Kidney (tissue), 14 donors: ENCODE measurements around the gene PLB1. TPM values are rescaled to one million over a fixed set of nuclear protein-coding genes. Genes with fewer than 3 reads are reported as not detected.
A peak's percentile ranks its signal among the peaks of the same experiment; 100 is the strongest.

Experiments
- DNase-seq, 5 donors: peaks; one replicate each; pipeline ENCODE4 v3.0.0-alpha.2; 2013 to 2020
- FAIRE-seq: peaks from 2 replicates; lab custom pipeline; 2012; peaks lifted over from hg19 to GRCh38; lab: Jason Lieb, UNC
- H3K27ac ChIP-seq, 2 donors: one replicate each; pipeline ENCODE4 v1.7.0; 2013; ENCODE audit warnings: low read depth in 2 of 2, low read length in 2 of 2, inconsistent platforms in 1 of 2
- H3K27me3 ChIP-seq: one replicate; pipeline ENCODE4 v1.7.1; 2013; ENCODE audit warnings: low read length, inconsistent platforms; ENCODE audit not compliant: control insufficient read depth, insufficient read depth
- H3K36me3 ChIP-seq, 3 donors: one replicate each; pipeline versions ENCODE4 v1.7.0 to v1.7.1; 2013; ENCODE audit warnings: low read length in 3 of 3, control low read depth in 1 of 3, inconsistent platforms in 1 of 3; ENCODE audit not compliant: insufficient read depth in 3 of 3, control insufficient read depth in 2 of 3
- H3K4me1 ChIP-seq, 3 donors: one replicate each; pipeline versions ENCODE4 v1.7.0 to v1.7.1; 2013; ENCODE audit warnings: low read length in 3 of 3, inconsistent platforms in 1 of 3, low read depth in 1 of 3; ENCODE audit not compliant: control insufficient read depth in 2 of 3, insufficient read depth in 2 of 3
- H3K4me3 ChIP-seq, 3 donors: one replicate each; pipeline versions ENCODE4 v1.7.0 to v1.8.1; 2013; ENCODE audit warnings: low read length in 3 of 3, control low read depth in 1 of 3, inconsistent platforms in 1 of 3
- H3K9ac ChIP-seq, 3 donors: one replicate each; pipeline versions ENCODE4 v1.7.0 to v1.7.1; 2013; ENCODE audit warnings: low read length in 3 of 3, control low read depth in 1 of 3, inconsistent platforms in 1 of 3
- H3K9me3 ChIP-seq, 3 donors: one replicate each; pipeline versions ENCODE4 v1.7.0 to v1.7.1; 2013; ENCODE audit warnings: low read length in 3 of 3, control low read depth in 1 of 3, inconsistent platforms in 1 of 3; ENCODE audit not compliant: control insufficient read depth in 2 of 3, insufficient read depth in 1 of 3
- intact Hi-C: fragments of 100-400 bp; cut with DNase I; formaldehyde crosslinking; loops from one replicate; pipeline ENCODE4 v1.11.1; 2022
- polyA plus RNA-seq: library from polyadenylated mRNA; stranded (reverse); fragments of 350-450 nt; fragmentation: Illumina TruSeq; extraction: RNeasy Lipid Tissue Mini Kit (QIAGEN cat#74804); gene quantifications from one replicate; pipeline ENCODE4 v1.2.3, GENCODE V29; 2014; ENCODE audit warnings: low read depth, low replicate concordance; ENCODE audit not compliant: insufficient read depth
- total RNA-seq: library from RNA; stranded (reverse); fragmentation: NEBNext Ultra II Directional; extraction: Animal tissue kit (Norgen Biotek cat#: 25700); gene quantifications from one replicate; pipeline ENCODE4 v1.2.1, GENCODE V29; 2021
- TF ChIP-seq, protein P1 (sequence below): IDR thresholded peaks from 3 replicates; pipeline ENCODE4 v1.5.1; 2012; ENCODE audit warnings: mild to moderate bottlenecking, moderate library complexity, borderline replicate concordance; ENCODE audit not compliant: insufficient read depth; ENCODE audit errors: extremely low read depth
- donor health status: control.
- donor health status: control.
- donor health status: control.
- donor health status: control.
- donor health status: control.
- donor health status: DM: yes; HTN: yes; CAD: no.
- donor health status: Normal renal cell carcinoma (clear cell type).

The PLB1 gene
- total and polyA plus RNA-seq, 2 donors from 2014 or later: 0.95 to 6.8 TPM

GRCh38 chr2:28684142-28684858 is 188.4 kb downstream of the PLB1 start:
- TF ChIP-seq, protein P1, sequence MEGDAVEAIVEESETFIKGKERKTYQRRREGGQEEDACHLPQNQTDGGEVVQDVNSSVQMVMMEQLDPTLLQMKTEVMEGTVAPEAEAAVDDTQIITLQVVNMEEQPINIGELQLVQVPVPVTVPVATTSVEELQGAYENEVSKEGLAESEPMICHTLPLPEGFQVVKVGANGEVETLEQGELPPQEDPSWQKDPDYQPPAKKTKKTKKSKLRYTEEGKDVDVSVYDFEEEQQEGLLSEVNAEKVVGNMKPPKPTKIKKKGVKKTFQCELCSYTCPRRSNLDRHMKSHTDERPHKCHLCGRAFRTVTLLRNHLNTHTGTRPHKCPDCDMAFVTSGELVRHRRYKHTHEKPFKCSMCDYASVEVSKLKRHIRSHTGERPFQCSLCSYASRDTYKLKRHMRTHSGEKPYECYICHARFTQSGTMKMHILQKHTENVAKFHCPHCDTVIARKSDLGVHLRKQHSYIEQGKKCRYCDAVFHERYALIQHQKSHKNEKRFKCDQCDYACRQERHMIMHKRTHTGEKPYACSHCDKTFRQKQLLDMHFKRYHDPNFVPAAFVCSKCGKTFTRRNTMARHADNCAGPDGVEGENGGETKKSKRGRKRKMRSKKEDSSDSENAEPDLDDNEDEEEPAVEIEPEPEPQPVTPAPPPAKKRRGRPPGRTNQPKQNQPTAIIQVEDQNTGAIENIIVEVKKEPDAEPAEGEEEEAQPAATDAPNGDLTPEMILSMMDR: no peak
- DNase-seq (peak in 3 of 5 donors; percentile 24 to 54 (median 38)), FAIRE-seq (no peak)
- intact Hi-C loops: no loop called here
- H3K9ac ChIP-seq: no peak overlapping the region
- no peaks in the 10 kb centered on the region for H3K27me3 ChIP-seq
- no peaks in the 10 kb centered on the region for H3K36me3 ChIP-seq
- no peak overlapping the region for H3K27ac ChIP-seq
- H3K9me3 ChIP-seq: no peaks in the 10 kb centered on the region
- no peak overlapping the region for H3K4me3 ChIP-seq
- peaks cover 0 to 24% (median 23%) of the 10 kb centered on the region in 3 donors for H3K4me1 ChIP-seq

- Histone ChIP-seq H3K9ac (no peak overlapping the region), H3K4me3 (no peak overlapping the region), H3K27me3 (no peaks in the 10 kb centered on the region), H3K9me3 (no peaks in the 10 kb centered on the region), H3K36me3 (no peaks in the 10 kb centered on the region), H3K27ac (no peak overlapping the region), H3K4me1 (peaks cover 3 to 22% (median 18%) of the 10 kb centered on the region in 3 donors)
- FAIRE-seq (no peak), DNase-seq (no peak)
- TF ChIP-seq, protein P1: no peak
- intact Hi-C loops: no loop called here
Observed at GRCh38 chr2:28687171-28687570, 191.3 kb downstream of the PLB1 start.

- FAIRE-seq: no peak
- Histone ChIP-seq H3K27me3 (no peaks in the 10 kb centered on the region), H3K9me3 (no peaks in the 10 kb centered on the region), H3K36me3 (no peaks in the 10 kb centered on the region), H3K27ac (no peak overlapping the region), H3K9ac (no peak overlapping the region), H3K4me1 (peaks cover 3 to 20% (median 19%) of the 10 kb centered on the region in 3 donors), H3K4me3 (no peak overlapping the region)
- TF ChIP-seq, protein P1: no peak
- no peak for DNase-seq
- intact Hi-C loops: no loop called here
Observed at GRCh38 chr2:28687640-28688385, 192.0 kb downstream of the PLB1 start.
